HG02973 (cell line): Measurements from ENCODE around the gene PCDHGA11.
"Not testable (repeated sequence)": the region's sequence is repeated elsewhere in the genome, so short reads cannot be mapped to it uniquely, and the experiment has no call there.

Experiments used
- ATAC-seq: cut with Tn5 transposase; IDR thresholded peaks from one replicate; pipeline ENCODE4 v1.9.1; 2021; ENCODE audit warnings: moderate library complexity; ENCODE audit not compliant: unreplicated experiment

The PCDHGA11 gene

DNA sequence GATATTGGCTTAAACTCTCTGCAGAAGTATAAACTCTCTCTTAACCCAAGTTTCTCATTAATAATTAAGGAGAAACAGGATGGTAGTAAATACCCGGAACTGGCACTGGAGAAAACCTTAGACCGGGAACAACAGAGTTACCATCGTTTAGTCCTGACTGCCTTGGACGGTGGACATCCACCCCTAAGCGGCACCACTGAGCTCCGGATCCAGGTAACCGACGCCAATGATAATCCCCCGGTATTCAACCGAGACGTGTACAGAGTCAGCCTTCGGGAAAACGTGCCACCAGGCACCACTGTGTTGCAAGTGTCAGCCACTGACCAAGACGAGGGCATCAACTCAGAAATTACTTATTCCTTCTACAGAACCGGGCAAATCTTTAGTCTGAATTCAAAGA is 22.2 kb upstream of the PCDHGA11 start:
- ATAC-seq, result no peak

DNA sequence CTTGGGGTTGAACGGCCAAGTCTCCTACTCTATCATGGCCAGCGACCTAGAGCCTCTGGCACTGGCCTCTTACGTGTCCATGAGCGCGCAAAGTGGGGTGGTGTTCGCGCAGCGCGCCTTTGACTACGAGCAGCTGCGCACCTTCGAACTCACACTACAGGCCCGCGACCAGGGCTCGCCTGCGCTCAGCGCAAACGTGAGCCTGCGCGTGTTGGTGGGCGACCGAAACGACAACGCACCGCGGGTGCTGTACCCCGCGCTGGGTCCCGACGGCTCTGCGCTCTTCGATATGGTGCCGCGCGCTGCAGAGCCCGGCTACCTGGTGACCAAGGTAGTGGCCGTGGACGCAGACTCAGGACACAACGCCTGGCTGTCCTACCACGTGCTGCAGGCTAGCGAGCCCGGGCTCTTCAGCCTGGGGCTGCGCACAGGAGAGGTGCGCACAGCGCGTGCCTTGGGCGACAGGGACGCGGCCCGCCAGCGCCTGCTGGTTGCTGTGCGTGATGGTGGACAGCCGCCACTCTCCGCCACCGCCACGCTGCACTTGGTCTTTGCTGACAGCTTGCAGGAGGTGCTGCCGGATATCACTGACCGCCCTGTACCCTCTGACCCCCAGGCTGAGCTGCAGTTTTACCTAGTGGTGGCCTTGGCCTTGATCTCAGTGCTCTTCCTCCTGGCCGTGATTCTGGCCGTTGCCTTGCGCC is 21.1 kb upstream of the PCDHGA11 start:
- no peak for ATAC-seq

DNA sequence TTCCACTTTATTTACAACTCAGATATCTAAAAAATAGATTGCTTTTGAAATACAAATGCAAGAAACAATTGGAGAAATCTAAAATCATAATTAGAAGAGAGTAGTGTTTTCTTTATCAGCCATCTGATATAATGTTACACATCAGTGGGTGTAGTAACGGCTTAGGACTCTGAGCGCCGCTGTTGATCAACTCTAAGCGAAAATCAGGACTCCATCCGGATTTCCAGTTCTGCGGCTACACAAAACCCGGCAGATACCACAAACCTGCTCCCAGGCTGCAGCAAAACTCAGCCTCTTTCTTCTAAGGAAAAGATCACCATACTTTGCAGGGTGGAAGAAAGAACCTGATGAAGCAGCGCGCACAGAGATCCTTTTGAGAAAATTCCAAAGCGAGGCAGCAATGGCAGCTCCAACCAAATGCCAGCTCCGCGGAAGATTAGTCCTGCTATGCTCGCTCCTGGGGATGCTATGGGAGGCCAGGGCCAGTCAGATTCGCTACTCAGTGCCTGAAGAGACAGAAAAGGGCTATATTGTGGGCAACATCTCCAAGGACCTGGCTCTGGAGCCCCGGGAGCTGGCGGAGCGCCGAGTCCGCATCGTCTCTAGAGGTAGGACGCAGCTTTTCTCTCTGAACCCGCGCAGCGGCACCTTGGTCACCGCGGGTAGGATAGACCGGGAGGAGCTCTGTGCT is 18.2 kb upstream of the PCDHGA11 start, which contains the start of gene PCDHGA9:
TSS of gene PCDHGA9 (plus strand) at position 226 of the 691 bp plus-strand sequence. CDS start at position 401, 175 bp downstream.
- ATAC-seq, result no peak

DNA sequence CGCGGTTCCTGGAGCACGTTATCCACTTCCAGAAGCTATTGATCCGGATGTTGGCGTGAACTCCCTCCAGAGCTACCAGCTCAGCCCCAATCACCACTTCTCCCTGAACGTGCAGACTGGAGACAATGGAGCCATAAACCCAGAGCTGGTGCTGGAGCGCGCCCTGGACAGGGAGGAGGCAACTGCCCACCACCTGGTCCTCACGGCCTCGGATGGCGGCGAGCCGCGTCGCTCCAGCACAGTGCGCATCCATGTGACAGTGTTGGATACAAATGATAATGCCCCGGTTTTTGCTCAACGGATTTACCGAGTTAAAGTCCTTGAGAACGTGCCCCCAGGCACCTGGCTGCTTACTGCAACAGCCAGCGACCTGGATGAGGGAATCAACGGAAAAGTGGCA is 17.5 kb upstream of the PCDHGA11 start:
- ATAC-seq, result no peak

DNA sequence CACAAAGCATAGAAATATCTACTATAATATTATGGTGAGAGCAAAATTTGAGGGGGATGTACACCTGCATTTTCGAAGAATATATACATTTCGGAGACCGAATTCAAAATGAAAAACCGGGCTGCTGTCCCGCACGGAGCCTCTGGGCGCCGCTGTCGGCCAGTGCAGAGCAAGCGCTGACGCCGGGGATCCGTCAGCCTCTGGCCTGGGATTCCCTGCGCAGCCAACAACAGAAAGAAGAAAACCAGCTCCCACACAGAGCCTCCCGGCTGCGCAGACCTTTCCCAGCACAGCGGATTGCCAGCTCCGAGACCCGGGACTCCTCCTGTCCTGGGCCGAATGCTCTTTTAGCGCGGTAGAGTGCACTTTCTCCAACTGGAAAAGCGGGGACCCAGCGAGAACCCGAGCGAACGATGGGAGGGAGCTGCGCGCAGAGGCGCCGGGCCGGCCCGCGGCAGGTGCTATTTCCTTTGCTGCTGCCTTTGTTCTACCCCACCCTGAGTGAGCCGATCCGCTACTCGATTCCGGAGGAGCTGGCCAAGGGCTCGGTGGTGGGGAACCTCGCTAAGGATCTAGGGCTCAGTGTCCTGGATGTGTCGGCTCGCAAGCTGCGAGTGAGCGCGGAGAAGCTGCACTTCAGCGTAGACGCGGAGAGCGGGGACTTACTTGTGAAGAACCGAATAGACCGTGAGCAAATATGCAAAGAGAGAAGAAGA is 12.9 kb upstream of the PCDHGA11 start, which contains the start of gene PCDHGB6:
TSS of gene PCDHGB6 (plus strand) at position 232 of the 716 bp plus-strand sequence. CDS start at position 414, 182 bp downstream.
- ATAC-seq, result peak; percentile 77

DNA sequence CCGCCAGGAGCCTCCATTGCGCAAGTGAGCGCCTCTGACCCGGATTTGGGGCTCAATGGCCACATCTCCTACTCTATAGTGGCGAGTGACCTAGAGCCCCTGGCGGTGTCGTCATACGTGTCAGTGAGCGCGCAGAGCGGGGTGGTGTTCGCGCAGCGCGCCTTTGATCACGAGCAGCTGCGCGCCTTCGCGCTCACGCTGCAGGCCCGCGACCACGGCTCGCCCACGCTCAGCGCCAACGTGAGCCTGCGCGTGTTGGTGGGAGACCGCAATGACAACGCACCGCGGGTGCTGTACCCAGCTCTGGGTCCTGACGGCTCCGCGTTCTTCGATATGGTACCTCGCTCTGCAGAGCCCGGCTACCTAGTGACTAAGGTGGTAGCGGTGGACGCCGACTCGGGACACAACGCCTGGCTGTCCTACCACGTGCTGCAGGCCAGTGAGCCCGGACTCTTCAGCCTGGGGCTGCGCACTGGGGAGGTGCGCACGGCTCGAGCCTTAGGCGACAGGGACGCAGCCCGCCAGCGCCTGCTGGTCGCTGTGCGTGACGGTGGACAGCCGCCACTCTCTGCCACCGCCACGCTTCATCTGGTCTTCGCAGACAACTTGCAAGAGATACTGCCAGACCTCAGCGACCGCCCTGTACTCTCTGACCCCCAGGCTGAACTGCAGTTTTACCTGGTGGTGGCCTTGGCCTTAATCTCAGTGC is 11.1 kb upstream of the PCDHGA11 start:
- ATAC-seq, result no peak

DNA sequence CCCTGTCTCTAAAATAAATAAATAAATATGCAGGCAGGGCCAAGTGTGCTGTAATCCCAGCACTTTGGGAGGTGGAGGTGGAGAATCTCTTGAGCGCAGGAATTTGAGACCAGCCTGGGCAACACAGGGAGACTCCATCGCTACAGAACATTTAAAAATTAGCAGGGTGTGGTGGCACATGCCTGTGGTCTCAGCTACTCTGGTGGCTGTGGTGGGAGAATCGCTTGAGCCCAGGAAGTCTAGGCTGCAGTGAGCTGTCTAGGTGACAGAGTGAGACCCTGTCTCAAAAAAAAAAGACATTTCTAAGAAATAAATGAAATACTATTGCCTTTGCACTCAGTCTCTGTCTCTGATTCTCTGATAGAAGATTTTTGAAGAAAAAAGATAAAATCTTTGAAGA is 9.3 kb upstream of the PCDHGA11 start:
- ATAC-seq, result no peak

DNA sequence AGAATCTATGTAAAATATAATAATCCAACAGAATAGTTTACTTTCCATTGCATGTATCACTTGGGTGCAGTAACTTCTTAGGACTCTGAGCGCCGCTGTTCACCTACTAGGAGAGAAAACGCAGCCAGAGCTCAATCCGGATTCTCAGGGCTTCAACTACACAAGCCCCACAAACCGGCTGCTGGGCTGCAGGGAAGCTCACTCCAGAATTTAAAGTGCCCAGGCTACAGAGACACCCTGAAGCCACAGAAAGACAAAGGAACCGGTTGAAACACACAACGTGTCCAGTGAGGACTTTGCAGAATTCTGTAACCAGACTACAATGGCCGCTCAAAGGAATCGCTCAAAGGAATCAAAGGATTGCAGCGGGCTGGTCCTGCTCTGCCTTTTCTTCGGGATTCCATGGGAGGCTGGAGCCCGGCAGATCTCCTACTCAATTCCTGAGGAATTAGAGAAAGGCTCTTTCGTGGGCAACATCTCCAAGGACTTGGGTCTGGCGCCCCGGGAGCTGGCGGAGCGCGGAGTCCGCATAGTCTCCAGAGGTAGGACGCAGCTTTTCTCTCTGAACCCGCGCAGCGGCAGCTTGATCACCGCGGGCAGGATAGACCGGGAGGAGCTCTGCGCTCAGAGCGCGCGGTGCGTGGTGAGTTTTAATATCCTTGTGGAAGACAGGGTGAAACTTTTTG is 7.9 kb upstream of the PCDHGA11 start, which contains the start of gene PCDHGA10:
TSS of gene PCDHGA10 (plus strand) at position 134 of the 686 bp plus-strand sequence. CDS start at position 323, 189 bp downstream.
- ATAC-seq, result peak; percentile 62

DNA sequence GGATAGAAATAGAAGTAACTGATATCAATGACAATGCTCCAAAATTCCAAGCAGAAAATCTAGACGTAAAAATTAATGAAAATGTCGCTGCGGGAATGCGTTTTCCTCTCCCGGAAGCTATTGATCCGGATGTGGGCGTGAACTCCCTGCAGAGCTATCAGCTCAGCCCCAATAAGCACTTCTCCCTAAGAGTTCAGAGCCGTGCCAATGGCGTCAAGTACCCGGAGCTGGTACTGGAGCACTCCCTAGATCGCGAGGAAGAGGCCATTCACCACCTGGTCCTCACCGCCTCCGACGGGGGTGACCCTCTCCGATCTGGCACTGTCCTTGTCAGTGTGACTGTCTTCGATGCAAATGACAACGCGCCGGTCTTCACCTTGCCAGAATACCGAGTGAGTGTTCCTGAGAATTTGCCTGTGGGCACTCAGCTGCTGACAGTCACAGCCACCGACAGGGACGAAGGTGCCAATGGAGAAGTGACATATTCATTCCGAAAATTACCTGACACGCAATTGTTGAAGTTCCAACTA is 7.2 kb upstream of the PCDHGA11 start:
- ATAC-seq, result no peak

DNA sequence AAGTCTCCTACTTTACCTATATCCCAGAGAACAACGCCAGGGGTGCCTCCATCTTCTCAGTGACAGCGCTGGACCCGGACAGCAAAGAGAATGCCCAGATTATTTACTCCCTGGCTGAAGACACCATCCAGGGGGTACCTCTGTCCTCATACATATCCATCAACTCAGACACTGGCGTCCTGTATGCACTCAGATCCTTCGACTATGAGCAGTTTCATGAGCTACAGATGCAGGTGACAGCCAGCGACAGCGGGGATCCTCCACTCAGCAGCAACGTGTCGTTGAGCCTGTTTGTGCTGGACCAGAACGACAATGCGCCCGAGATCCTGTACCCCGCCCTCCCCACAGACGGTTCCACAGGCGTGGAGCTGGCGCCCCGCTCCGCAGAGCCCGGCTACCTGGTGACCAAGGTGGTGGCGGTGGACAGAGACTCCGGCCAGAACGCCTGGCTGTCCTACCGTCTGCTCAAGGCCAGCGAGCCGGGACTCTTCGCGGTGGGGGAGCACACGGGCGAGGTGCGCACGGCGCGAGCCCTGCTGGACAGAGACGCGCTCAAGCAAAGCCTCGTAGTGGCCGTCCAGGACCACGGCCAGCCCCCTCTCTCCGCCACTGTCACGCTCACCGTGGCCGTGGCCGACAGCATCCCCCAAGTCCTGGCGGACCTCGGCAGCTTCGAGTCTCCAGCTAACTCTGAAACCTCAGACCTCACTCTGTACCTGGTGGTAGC is 6.1 kb upstream of the PCDHGA11 start:
- ATAC-seq, result not testable (repeated sequence)

DNA sequence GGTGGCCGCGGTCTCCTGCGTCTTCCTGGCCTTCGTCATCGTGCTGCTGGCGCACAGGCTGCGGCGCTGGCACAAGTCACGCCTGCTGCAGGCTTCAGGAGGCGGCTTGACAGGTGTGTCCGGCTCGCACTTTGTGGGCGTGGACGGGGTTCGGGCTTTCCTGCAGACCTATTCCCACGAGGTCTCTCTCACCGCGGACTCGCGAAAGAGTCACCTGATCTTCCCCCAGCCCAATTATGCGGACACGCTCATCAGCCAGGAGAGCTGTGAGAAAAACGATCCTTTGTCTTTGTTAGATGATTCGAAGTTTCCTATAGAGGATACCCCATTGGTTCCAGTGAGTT is 5.6 kb upstream of the PCDHGA11 start:
- not testable (repeated sequence) for ATAC-seq

DNA sequence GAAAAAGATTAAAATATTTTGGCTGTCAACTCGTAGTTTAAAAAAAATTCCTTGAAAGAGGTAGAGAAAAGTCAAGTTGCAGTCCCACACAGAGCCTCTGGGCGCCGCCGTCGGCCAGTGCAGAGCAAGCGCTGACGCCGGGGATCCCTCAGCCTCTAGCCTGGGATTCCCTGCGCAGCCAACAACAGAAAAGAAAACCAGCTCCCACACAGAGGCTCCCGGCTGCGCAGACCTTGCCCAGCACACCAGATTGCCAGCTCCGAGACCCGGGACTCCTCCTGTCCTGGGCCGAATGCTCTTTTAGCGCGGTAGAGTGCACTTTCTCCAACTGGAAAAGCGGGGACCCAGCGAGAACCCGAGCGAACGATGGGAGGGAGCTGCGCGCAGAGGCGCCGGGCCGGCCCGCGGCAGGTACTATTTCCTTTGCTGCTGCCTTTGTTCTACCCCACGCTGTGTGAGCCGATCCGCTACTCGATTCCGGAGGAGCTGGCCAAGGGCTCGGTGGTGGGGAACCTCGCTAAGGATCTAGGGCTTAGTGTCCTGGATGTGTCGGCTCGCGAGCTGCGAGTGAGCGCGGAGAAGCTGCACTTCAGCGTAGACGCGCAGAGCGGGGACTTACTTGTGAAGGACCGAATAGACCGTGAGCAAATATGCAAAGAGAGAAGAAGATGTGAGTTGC is 3.2 kb upstream of the PCDHGA11 start, which contains the start of gene PCDHGB7:
TSS of gene PCDHGB7 (plus strand) at position 184 of the 679 bp plus-strand sequence. CDS start at position 367, 183 bp downstream.
- ATAC-seq, result peak; percentile 89

DNA sequence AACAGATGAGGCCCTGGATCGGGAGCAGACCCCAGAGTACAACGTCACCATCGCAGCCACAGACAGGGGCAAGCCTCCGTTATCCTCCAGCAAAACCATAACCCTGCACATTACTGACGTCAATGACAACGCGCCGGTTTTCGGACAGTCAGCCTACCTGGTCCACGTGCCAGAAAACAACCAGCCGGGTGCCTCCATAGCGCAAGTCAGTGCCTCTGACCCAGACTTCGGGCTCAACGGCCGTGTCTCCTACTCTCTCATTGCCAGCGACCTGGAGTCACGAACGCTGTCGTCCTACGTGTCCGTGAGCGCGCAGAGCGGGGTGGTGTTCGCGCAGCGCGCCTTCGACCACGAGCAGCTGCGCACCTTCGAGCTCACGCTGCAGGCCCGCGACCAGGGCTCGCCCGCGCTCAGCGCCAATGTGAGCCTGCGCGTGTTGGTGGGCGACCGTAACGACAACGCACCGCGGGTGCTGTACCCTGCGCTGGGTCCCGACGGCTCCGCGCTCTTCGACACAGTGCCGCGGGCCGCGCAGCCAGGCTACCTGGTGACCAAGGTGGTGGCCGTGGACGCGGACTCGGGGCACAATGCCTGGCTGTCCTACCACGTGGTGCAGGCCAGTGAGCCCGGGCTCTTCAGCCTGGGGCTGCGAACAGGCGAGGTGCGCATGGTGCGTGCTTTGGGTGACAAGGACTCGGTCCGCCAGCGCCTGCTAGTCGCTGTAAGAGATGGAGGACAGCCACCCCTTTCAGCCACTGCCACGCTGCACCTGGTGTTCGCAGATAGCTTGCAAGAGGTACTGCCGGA is 1.6 kb upstream of the PCDHGA11 start:
- no peak for ATAC-seq

DNA sequence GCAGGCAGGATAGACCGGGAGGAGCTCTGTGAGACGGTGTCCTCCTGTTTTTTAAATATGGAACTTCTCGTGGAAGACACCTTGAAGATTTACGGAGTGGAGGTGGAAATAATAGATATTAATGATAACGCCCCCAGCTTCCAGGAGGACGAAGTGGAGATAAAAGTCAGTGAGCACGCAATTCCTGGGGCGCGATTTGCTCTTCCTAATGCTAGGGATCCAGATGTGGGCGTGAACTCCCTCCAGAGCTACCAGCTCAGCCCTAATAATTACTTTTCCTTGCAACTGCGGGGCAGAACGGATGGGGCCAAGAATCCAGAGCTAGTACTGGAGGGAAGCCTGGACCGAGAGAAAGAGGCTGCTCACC is 621 bp downstream of the PCDHGA11 start:
- ATAC-seq, result no peak

DNA sequence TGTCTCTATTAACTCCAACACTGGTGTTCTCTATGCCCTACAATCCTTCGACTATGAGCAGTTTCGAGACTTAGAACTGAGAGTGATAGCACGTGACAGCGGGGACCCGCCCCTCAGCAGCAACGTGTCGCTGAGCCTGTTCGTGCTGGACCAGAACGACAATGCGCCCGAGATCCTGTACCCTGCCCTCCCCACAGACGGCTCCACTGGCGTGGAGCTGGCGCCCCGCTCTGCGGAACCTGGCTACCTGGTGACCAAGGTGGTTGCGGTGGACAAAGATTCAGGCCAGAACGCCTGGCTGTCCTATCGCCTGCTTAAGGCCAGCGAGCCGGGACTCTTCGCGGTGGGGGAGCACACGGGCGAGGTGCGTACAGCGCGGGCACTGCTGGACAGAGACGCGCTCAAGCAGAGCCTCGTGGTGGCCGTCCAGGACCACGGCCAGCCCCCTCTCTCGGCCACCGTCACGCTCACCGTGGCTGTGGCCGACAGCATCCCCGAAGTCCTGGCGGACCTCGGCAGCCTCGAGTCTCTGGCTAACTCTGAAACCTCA is 2.0 kb downstream of the PCDHGA11 start:
- ATAC-seq, result no peak

DNA sequence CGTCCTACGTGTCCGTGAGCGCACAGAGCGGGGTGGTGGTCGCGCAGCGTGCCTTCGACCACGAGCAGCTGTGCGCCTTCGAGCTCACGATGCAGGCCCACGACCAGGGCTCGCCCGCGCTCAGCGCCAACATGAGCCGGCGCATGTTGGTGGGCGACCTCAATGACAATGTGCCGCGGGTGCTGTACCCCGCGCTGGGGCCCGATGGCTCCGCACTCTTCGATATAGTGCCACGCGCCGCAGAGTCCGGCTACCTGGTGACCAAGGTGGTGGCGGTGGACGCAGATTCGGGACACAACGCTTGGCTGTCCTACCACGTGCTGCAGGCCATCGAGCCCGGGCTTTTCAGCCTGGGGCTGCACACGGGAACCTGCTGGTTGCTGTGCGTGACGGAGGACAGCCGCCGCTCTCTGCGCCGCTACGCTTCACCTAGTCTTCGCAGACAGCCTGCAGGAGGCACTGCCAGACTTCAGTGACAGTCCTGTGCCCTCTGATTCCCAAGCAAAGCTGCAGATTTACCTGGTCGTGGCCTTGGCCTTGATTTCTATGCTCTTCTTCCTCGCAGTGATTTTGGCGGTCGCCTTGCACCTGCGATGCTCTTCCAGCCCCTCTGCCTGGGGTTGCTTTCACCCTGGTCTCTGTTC is 7.1 kb downstream of the PCDHGA11 start:
- ATAC-seq, result no peak
